ENCODE data around the gene CLPSL2.

Gene CLPSL2

DNA sequence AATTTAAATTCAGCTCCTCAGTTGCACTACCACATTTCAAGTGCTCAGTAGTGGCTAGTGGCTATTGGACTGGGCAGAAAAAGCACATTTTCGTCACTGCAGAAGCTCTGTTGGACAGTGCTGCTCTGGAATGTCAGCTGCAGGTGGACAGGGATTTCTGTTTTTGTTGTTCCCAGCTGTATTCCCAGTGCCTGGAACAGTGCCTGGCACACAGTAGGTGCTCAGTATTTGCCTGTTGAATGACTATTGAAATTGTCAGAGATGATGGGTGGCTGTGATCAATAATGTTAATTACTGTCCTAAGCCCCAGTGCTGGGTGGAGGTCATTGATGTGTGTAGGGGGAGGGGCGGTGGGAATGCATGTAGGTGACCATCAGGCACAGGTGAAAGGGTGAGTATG, 9.9 kb downstream of the CLPSL2 start:
- no peak for DNase-seq (ENCODE audit: low read depth in 2 of 2)
- H3K4me3 ChIP-seq (replicated peaks in 1 of 2; ENCODE audit: low read depth in 2 of 2, low read length in 2 of 2): no peak overlapping the region
- TF ChIP-seq, protein P1, sequence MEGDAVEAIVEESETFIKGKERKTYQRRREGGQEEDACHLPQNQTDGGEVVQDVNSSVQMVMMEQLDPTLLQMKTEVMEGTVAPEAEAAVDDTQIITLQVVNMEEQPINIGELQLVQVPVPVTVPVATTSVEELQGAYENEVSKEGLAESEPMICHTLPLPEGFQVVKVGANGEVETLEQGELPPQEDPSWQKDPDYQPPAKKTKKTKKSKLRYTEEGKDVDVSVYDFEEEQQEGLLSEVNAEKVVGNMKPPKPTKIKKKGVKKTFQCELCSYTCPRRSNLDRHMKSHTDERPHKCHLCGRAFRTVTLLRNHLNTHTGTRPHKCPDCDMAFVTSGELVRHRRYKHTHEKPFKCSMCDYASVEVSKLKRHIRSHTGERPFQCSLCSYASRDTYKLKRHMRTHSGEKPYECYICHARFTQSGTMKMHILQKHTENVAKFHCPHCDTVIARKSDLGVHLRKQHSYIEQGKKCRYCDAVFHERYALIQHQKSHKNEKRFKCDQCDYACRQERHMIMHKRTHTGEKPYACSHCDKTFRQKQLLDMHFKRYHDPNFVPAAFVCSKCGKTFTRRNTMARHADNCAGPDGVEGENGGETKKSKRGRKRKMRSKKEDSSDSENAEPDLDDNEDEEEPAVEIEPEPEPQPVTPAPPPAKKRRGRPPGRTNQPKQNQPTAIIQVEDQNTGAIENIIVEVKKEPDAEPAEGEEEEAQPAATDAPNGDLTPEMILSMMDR (IDR thresholded peaks at IDR 0.05; ENCODE audit: low read depth, low read length): no peak

DNA sequence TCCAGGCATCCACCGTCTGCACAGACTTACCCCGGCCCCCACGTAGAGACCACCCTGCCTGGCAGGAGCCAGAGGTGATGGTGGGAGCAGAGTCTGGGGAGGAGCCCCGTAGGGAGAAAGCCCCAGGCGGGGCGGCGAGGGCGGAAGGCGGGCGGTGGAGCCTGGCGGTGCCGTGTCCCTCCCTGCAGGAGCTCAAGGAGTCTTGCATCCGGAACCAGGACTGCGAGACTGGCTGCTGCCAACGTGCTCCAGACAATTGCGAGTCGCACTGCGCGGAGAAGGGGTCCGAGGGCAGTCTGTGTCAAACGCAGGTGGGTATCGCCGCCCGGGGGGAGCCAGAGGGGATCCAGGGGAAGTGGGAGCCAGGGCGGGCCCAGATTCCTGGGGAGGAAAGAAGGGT, 10.4 kb downstream of the CLPSL2 start:
- no peak overlapping the region for H3K4me3 ChIP-seq (replicated peaks in 1 of 2; ENCODE audit: low read depth in 2 of 2, low read length in 2 of 2)
- no peak for DNase-seq (ENCODE audit: low read depth in 2 of 2)
- TF ChIP-seq, protein P1 (IDR thresholded peaks at IDR 0.05; ENCODE audit: low read depth, low read length): no peak

DNA sequence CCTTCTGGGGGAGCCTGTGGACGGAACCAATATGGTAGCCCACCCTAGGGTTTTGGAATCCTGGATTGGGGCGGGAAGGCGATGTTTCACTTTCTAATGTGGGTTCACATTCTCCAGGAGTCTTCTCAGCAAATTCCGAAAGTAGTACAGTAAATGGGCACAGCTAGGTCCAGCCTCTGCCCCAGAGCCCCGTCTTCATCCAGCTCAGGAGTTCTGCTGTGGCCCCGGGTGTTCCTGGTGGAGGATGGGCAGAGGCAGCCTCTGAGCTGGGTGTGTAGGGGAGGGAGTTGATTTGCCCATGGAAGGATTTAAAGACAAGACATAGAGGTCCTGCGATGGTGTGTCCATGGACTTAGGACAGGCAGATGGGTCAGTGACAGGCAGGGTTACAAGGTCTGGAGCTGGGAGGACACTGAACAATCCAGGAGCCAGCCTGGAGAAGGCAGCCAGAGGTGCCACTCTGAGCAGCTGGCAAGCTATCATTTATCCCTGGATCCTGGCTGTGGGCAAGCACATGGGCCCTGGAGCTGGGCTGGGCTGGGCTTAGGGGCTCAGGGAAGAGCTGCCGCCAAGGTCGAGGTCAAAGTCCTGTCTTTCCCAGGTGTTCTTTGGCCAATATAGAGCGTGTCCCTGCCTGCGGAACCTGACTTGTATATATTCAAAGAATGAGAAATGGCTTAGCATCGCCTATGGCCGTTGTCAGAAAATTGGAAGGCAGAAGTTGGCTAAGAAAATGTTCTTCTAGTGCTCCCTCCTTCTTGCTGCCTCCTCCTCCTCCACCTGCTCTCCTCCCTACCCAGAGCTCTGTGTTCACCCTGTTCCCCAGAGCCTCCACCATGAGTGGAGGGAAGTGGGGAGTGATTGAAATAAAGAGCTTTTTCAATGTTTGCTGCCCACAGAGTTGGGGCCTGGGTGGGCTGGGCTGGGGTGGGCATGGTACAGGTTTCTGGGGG, 11.1 kb downstream of the CLPSL2 start:
- H3K4me3 ChIP-seq (replicated peaks in 1 of 2; ENCODE audit: low read depth in 2 of 2, low read length in 2 of 2): no peak overlapping the region
- DNase-seq (ENCODE audit: low read depth in 2 of 2): no peak
- TF ChIP-seq, protein P1 (IDR thresholded peaks at IDR 0.05; ENCODE audit: low read depth, low read length): no peak

DNA sequence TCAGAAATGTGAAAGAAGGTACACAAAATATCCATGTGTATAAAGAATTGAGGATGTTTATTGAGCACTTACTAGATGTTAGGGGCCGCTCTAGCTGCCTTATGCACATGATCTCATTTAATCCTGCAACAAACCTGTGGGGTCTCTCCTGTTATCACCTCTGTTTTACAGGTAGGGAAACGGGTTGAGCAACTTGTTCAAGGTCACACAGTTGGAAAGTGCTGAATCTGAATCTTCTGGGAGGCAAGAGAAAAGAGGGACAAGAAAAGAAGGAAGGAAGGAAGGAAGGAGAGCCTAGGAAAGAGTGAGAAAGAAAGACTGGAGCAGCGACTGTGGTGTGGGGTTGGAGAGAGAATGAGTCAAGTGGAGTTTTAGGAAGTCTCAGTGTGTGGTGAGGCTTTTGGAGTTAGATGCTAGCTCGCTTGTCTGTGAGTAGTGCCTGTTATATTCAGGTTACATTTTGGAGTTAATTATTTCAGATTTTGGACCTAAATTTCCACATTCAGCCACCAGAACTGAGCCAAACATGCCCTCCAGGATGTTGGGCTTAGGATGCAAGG, 12.1 kb downstream of the CLPSL2 start:
- TF ChIP-seq, protein P1 (IDR thresholded peaks at IDR 0.05; ENCODE audit: low read depth, low read length): no peak
- no peak for DNase-seq (ENCODE audit: low read depth in 2 of 2)
- H3K4me3 ChIP-seq (replicated peaks in 1 of 2; ENCODE audit: low read depth in 2 of 2, low read length in 2 of 2): no peak overlapping the region

DNA sequence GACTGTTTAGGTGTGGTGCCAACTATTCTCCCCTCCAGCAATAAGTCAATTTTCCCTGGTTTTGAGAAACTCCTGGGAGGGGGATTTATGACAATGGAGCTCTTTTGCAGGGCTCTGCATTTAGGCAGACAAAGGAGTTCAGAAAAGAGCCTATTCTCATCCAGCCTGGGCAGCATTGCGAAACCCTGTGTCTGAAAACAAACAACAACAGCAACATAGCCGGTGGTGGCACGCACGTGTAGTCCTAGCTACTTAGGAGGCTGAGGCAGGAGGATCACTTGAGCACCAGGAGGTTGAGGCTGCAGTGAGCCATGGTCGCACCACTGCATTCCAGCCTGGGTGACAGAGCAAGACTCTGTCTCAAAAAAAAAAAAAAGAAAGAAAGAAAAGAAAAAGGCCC, 14.3 kb downstream of the CLPSL2 start:
- TF ChIP-seq, protein P1 (IDR thresholded peaks at IDR 0.05; ENCODE audit: low read depth, low read length): no peak

DNA sequence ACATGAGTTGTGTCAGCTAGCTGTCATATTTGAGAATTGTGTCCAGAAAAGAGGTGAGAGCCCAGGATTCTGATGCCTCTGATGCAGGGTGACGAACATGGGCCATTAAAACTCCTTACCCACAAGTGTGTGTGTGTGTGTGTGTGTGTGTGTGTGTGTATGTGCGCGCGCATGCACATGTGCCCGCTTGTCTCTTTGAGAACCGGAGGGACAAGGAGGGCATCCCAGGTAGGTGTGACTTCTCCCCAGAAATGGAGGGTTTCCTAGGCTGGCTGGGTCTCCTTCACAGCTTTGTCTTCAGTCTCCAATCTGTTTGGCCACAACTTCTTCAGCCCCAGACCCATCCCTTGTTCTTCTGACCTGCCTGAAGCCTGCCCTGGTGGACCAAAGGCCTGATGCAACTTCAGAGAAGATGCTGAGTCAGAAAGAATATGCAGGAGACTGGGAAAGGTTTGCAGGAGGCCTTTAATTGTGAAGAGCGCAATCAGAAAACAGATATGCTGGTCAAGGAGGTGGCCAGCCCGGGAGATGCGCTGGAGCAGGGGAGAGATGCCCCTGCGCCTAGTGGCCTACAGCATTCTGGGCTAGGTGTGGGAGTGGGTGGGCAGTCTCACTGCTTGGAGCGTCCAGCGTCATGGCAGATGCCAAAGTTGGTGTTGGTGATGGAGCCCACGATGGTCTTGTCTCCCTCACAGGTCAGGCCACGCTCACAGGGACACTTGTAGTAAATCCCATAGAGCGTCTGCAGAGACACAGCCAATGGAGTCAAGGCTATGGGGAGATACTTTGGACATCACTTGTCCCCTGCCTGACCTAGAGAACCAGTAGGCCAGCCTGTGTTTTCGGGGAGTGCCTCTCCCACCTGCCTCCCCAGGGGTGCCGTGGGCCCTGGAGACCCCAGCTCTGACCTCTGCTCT, 18.4 kb downstream of the CLPSL2 start:
- TF ChIP-seq, protein P1 (IDR thresholded peaks at IDR 0.05; ENCODE audit: low read depth, low read length): no peak
- no peak for DNase-seq (ENCODE audit: low read depth in 2 of 2)

More for the DNA sequence above, 14.3 kb downstream of the CLPSL2 start:
- DNase-seq (ENCODE audit: low read depth in 2 of 2): no peak
- no peak overlapping the region for H3K4me3 ChIP-seq (replicated peaks in 1 of 2; ENCODE audit: low read depth in 2 of 2, low read length in 2 of 2)

More for the DNA sequence above, 18.4 kb downstream of the CLPSL2 start:
- H3K4me3 ChIP-seq (replicated peaks in 1 of 2; ENCODE audit: low read depth in 2 of 2, low read length in 2 of 2): no peak overlapping the region

Data from cardiac fibroblast (primary cell).